Mammary epithelial cell (primary cell): ENCODE results near the gene LDLRAD4.

Experiments used
- EZH2 ChIP-seq: IDR thresholded peaks from 2 replicates; pipeline ENCODE4 v1.6.1; 2012; ENCODE audit warnings: low read length, inconsistent platforms, borderline replicate concordance
- TF ChIP-seq, protein P1 (sequence below), 2 donors: IDR thresholded peaks in 1 of 2; conservative IDR thresholded peaks in 1 of 2; 2 replicates each; pipeline ENCODE4 v1.5.1; 2011 to 2012; ENCODE audit warnings: inconsistent platforms in 2 of 2, low read length in 2 of 2, mild to moderate bottlenecking in 2 of 2, control low read depth in 1 of 2, low read depth in 1 of 2; ENCODE audit not compliant: insufficient read depth in 1 of 2; ENCODE audit errors: extremely low read depth in 1 of 2

DNA sequence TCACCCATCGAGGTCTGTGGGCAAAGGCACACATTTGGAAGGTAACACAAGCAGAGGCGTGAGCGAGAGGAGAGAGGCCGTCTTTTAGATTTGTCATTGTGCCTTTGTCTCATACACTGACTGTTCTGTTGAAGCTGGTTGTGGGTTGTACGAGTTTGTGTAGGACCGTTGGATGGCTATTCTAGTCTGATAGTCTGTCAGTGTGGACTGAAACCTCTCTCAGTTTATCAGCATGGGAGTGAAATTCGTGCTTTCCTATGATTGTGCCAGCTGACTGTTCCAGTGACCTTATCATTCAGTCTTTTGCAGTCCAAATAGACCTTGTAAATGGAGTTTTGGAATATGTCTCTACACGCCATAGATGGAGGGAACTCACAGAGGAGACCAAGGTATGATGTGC lies 143.5 kb downstream of the LDLRAD4 start:
- TF ChIP-seq, protein P1, sequence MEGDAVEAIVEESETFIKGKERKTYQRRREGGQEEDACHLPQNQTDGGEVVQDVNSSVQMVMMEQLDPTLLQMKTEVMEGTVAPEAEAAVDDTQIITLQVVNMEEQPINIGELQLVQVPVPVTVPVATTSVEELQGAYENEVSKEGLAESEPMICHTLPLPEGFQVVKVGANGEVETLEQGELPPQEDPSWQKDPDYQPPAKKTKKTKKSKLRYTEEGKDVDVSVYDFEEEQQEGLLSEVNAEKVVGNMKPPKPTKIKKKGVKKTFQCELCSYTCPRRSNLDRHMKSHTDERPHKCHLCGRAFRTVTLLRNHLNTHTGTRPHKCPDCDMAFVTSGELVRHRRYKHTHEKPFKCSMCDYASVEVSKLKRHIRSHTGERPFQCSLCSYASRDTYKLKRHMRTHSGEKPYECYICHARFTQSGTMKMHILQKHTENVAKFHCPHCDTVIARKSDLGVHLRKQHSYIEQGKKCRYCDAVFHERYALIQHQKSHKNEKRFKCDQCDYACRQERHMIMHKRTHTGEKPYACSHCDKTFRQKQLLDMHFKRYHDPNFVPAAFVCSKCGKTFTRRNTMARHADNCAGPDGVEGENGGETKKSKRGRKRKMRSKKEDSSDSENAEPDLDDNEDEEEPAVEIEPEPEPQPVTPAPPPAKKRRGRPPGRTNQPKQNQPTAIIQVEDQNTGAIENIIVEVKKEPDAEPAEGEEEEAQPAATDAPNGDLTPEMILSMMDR (conservative IDR thresholded peaks at IDR 0.05 in 1 of 2, IDR thresholded peaks at IDR 0.05 in 1 of 2; ENCODE audit: extremely low read depth in 1 of 2, insufficient read depth in 1 of 2, low read depth in 1 of 2, low read length in 2 of 2) = no peak
- no peak for TF ChIP-seq EZH2
